ENCODE results near the gene ITSN2.

The ITSN2 gene

GRCh38 chr2:24334245-24334633 lies 26.1 kb downstream of the ITSN2 start:
- DNase-seq (ENCODE audit: low spot score), result peak; percentile 35

- no peak for DNase-seq (ENCODE audit: low spot score)
Measured at GRCh38 chr2:24332791-24333540, 27.4 kb downstream of the ITSN2 start.

- DNase-seq (ENCODE audit: low spot score), result no peak
Measured at GRCh38 chr2:24330161-24330560, 30.2 kb downstream of the ITSN2 start.

GRCh38 chr2:24329700-24330099 lies 30.6 kb downstream of the ITSN2 start:
- no peak for DNase-seq (ENCODE audit: low spot score)

- DNase-seq (ENCODE audit: low spot score), result no peak
Measured at GRCh38 chr2:24328010-24328409, 32.3 kb downstream of the ITSN2 start.

- DNase-seq (ENCODE audit: low spot score), result peak; percentile 66
Measured at GRCh38 chr2:24317491-24317920, 42.8 kb downstream of the ITSN2 start.

- peak; percentile 52 for DNase-seq (ENCODE audit: low spot score)
Measured at GRCh38 chr2:24315669-24316068, 44.7 kb downstream of the ITSN2 start.

GRCh38 chr2:24313744-24314632 lies 46.3 kb downstream of the ITSN2 start:
- DNase-seq (ENCODE audit: low spot score), result peak; percentile 67

GRCh38 chr2:24307961-24308360 lies 52.4 kb downstream of the ITSN2 start:
- DNase-seq (ENCODE audit: low spot score), result no peak

- no peak for DNase-seq (ENCODE audit: low spot score)
Measured at GRCh38 chr2:24304631-24305030, 55.7 kb downstream of the ITSN2 start.

- DNase-seq (ENCODE audit: low spot score), result peak; percentile 17
Measured at GRCh38 chr2:24304098-24304497, 56.2 kb downstream of the ITSN2 start.

- DNase-seq (ENCODE audit: low spot score), result no peak
Measured at GRCh38 chr2:24301599-24301998, 58.7 kb downstream of the ITSN2 start.

- DNase-seq (ENCODE audit: low spot score), result no peak
Measured at GRCh38 chr2:24297663-24298062, 62.7 kb downstream of the ITSN2 start.

GRCh38 chr2:24287171-24287570 lies 73.2 kb downstream of the ITSN2 start:
- DNase-seq (ENCODE audit: low spot score), result no peak

GRCh38 chr2:24285484-24286152 lies 74.7 kb downstream of the ITSN2 start:
- DNase-seq (ENCODE audit: low spot score), result no peak

GRCh38 chr2:24280645-24281044 lies 79.7 kb downstream of the ITSN2 start:
- no peak for DNase-seq (ENCODE audit: low spot score)

GRCh38 chr2:24280161-24280560 lies 80.2 kb downstream of the ITSN2 start:
- no peak for DNase-seq (ENCODE audit: low spot score)

GRCh38 chr2:24276349-24276899 lies 83.9 kb downstream of the ITSN2 start:
- no peak for DNase-seq (ENCODE audit: low spot score)

GRCh38 chr2:24274809-24275208 lies 85.5 kb downstream of the ITSN2 start:
- DNase-seq (ENCODE audit: low spot score), result no peak

GRCh38 chr2:24273598-24273997 lies 86.7 kb downstream of the ITSN2 start:
- DNase-seq (ENCODE audit: low spot score), result no peak

GRCh38 chr2:24272907-24273306 lies 87.4 kb downstream of the ITSN2 start:
- no peak for DNase-seq (ENCODE audit: low spot score)

- DNase-seq (ENCODE audit: low spot score), result no peak
Measured at GRCh38 chr2:24272161-24272802, 88.1 kb downstream of the ITSN2 start.

Data from kidney tubule cell (primary cell).